NB4 (cell line): ENCODE data around the gene PCDHGA1.

Experiments used
- DNase-seq: peaks from one replicate; pipeline ENCODE4 v3.0.0; 2010; ENCODE audit warnings: low read depth
- H3K4me3 ChIP-seq: one replicate; pipeline ENCODE4 v1.5.1; 2011; ENCODE audit warnings: mild to moderate bottlenecking, low read depth, low read length, moderate library complexity
- CTCF ChIP-seq: IDR thresholded peaks from one replicate; pipeline ENCODE4 v1.5.1; 2012; ENCODE audit warnings: low read depth, low read length
- MAX ChIP-seq: IDR thresholded peaks from 2 replicates; pipeline ENCODE4 v1.6.1; 2011; ENCODE audit warnings: low read depth, low read length
- MYC ChIP-seq: IDR thresholded peaks from 2 replicates; pipeline ENCODE4 v1.6.1; 2011; ENCODE audit warnings: low read depth, low read length
- POLR2A ChIP-seq: IDR thresholded peaks from 2 replicates; pipeline ENCODE4 v1.6.1; 2011; ENCODE audit warnings: mild to moderate bottlenecking; ENCODE audit not compliant: insufficient read length; ENCODE audit errors: extremely low read depth

The PCDHGA1 gene

GRCh38 chr5:141441571-141442170 lies 111.4 kb downstream of the PCDHGA1 start:
- DNase-seq, result no peak
- no peak overlapping the region for H3K4me3 ChIP-seq
- TF ChIP-seq MAX, result no peak
- no peak for TF ChIP-seq MYC
- no peak for TF ChIP-seq CTCF
- TF ChIP-seq POLR2A, result no peak

GRCh38 chr5:141465351-141465750 lies 135.0 kb downstream of the PCDHGA1 start:
- DNase-seq, result no peak
- no peak for TF ChIP-seq CTCF
- no peak for TF ChIP-seq POLR2A
- TF ChIP-seq MAX, result no peak
- no peak for TF ChIP-seq MYC
- no peak overlapping the region for H3K4me3 ChIP-seq

GRCh38 chr5:141475625-141476131 lies 145.4 kb downstream of the PCDHGA1 start, which contains the start of gene PCDHGC3:
TSS of gene PCDHGC3 (plus strand) at chr5:141475966. CDS start at chr5:141476117, 151 bp downstream.
- TF ChIP-seq MAX (no peak), CTCF (no peak), POLR2A (no peak), MYC (no peak; the same call in 1 of the 2 replicates)
- H3K4me3 ChIP-seq, result peak within 1 kb of the TSS; percentile 91
- peak; percentile 89 for DNase-seq

- DNase-seq, result peak; percentile 62
- TF ChIP-seq MYC, result no peak
- TF ChIP-seq CTCF, result no peak
- no peak for TF ChIP-seq MAX
- no peak for TF ChIP-seq POLR2A
- peak overlapping the region; percentile 91 for H3K4me3 ChIP-seq
Observed at GRCh38 chr5:141476132-141476911, 146.0 kb downstream of the PCDHGA1 start.

- DNase-seq, result no peak
- H3K4me3 ChIP-seq, result peak overlapping the region; percentile 91
- no peak for TF ChIP-seq CTCF
- no peak for TF ChIP-seq MYC
- TF ChIP-seq POLR2A, result no peak
- TF ChIP-seq MAX, result no peak
Observed at GRCh38 chr5:141477044-141477575, 146.8 kb downstream of the PCDHGA1 start.
